ENCODE results near the gene BOC. TPM values are rescaled to one million over a fixed set of nuclear protein-coding genes. Genes with fewer than 3 reads are reported as not detected.

The BOC gene
- total RNA-seq, 1 donor from 2014 or later: 20.2 TPM

GRCh38 chr3:113297287-113297686, 85.9 kb downstream of the BOC start:
- no peaks in the 10 kb centered on the region for H3K4me1 ChIP-seq (ENCODE audit: insufficient read depth, low read length)
- no peak overlapping the region for H3K9ac ChIP-seq (ENCODE audit: low read length)
- no peak overlapping the region for H2AFZ ChIP-seq (ENCODE audit: low read depth, low read length)
- no peak overlapping the region for H3K4me2 ChIP-seq (ENCODE audit: low read length)
- H3K36me3 ChIP-seq (ENCODE audit: insufficient read depth, low read length): no peaks in the 10 kb centered on the region
- H3K27ac Mint-ChIP-seq (ENCODE audit: unreplicated experiment): no peak overlapping the region
- H3K4me1 Mint-ChIP-seq (ENCODE audit: low read depth, unreplicated experiment): peaks cover 4% of the 10 kb centered on the region
- TF ChIP-seq CTCF (IDR thresholded peaks at IDR 0.05; ENCODE audit: insufficient read depth, low read depth, low read length): no peak
- TF ChIP-seq EZH2 (IDR thresholded peaks at IDR 0.05; ENCODE audit: insufficient read depth, low read length): no peak
- H3K27ac ChIP-seq (ENCODE audit: low read depth, low read length): no peak overlapping the region
- no peak for DNase-seq (ENCODE audit: low read depth)
- no peaks in the 10 kb centered on the region for H4K20me1 ChIP-seq (ENCODE audit: insufficient read depth, low read length)
- no peak overlapping the region for H3K4me3 Mint-ChIP-seq (ENCODE audit: unreplicated experiment)
- no peaks in the 10 kb centered on the region for H3K36me3 Mint-ChIP-seq (ENCODE audit: low read depth, unreplicated experiment)
- H3K27me3 Mint-ChIP-seq (ENCODE audit: low read depth, unreplicated experiment): no peaks in the 10 kb centered on the region
- H3K9me3 Mint-ChIP-seq (ENCODE audit: unreplicated experiment): no peaks in the 10 kb centered on the region
- no peak for FAIRE-seq
- no peak overlapping the region for H3K4me3 ChIP-seq (ENCODE audit: insufficient read depth, low read depth, low read length)
- H3K27me3 ChIP-seq (ENCODE audit: insufficient read depth, low read length): no peaks in the 10 kb centered on the region
- H3K79me2 ChIP-seq (ENCODE audit: insufficient read depth, low read length): no peaks in the 10 kb centered on the region
- H3K9me3 ChIP-seq (ENCODE audit: insufficient read depth, low read depth, low read length): no peaks in the 10 kb centered on the region

GRCh38 chr3:113297841-113298240, 86.5 kb downstream of the BOC start:
- FAIRE-seq: no peak

More at GRCh38 chr3:113297841-113298240, 86.5 kb downstream of the BOC start:
- no peak overlapping the region for H3K9ac ChIP-seq (ENCODE audit: low read length)
- H3K27me3 Mint-ChIP-seq (ENCODE audit: low read depth, unreplicated experiment): no peaks in the 10 kb centered on the region
- H3K27ac Mint-ChIP-seq (ENCODE audit: unreplicated experiment): no peak overlapping the region
- no peak for TF ChIP-seq CTCF (IDR thresholded peaks at IDR 0.05; ENCODE audit: insufficient read depth, low read depth, low read length)
- no peak for TF ChIP-seq EZH2 (IDR thresholded peaks at IDR 0.05; ENCODE audit: insufficient read depth, low read length)
- DNase-seq (ENCODE audit: low read depth): no peak
- no peaks in the 10 kb centered on the region for H3K36me3 Mint-ChIP-seq (ENCODE audit: low read depth, unreplicated experiment)
- H3K79me2 ChIP-seq (ENCODE audit: insufficient read depth, low read length): no peaks in the 10 kb centered on the region
- no peaks in the 10 kb centered on the region for H3K4me1 ChIP-seq (ENCODE audit: insufficient read depth, low read length)
- H4K20me1 ChIP-seq (ENCODE audit: insufficient read depth, low read length): no peaks in the 10 kb centered on the region
- H3K4me2 ChIP-seq (ENCODE audit: low read length): no peak overlapping the region
- H2AFZ ChIP-seq (ENCODE audit: low read depth, low read length): no peak overlapping the region
- H3K27me3 ChIP-seq (ENCODE audit: insufficient read depth, low read length): no peaks in the 10 kb centered on the region
- no peaks in the 10 kb centered on the region for H3K36me3 ChIP-seq (ENCODE audit: insufficient read depth, low read length)
- H3K4me3 Mint-ChIP-seq (ENCODE audit: unreplicated experiment): no peak overlapping the region
- peaks cover 4% of the 10 kb centered on the region for H3K4me1 Mint-ChIP-seq (ENCODE audit: low read depth, unreplicated experiment)
- H3K9me3 Mint-ChIP-seq (ENCODE audit: unreplicated experiment): no peaks in the 10 kb centered on the region
- H3K27ac ChIP-seq (ENCODE audit: low read depth, low read length): no peak overlapping the region
- no peak overlapping the region for H3K4me3 ChIP-seq (ENCODE audit: insufficient read depth, low read depth, low read length)
- no peaks in the 10 kb centered on the region for H3K9me3 ChIP-seq (ENCODE audit: insufficient read depth, low read depth, low read length)
